Gastrocnemius medialis (tissue), 4 donors: ENCODE results near the gene IGF1R. TPM values are rescaled to one million over a fixed set of nuclear protein-coding genes. Genes with fewer than 3 reads are reported as not detected.

Source experiments
- ATAC-seq, 2 donors: fragments of 150-250 bp; one replicate each; pipeline ENCODE4 v1.9.1; 2016
- DNase-seq, 2 donors: peaks; one replicate each; pipeline ENCODE4 v3.0.0-alpha.2; 2019
- H3K27ac ChIP-seq, 4 donors: fragments of 200-600 bp; sonication (generic); 1 replicate in 1 of 4; 2 replicates in 3 of 4; pipeline ENCODE4 v1.5.1; 2016 to 2018; ENCODE audit warnings: mild to moderate bottlenecking in 2 of 4, moderate library complexity in 1 of 4
- H3K27me3 ChIP-seq, 3 donors: fragments of 200-600 bp; sonication (generic) in 2 of 3; 1 replicate in 1 of 3; 2 replicates in 2 of 3; pipeline versions ENCODE4 v1.5.1 to v1.6.0; 2016 to 2019; ENCODE audit warnings: mild to moderate bottlenecking in 1 of 3, moderate library complexity in 1 of 3
- H3K36me3 ChIP-seq, 2 donors: fragments of 200-600 bp; sonication (generic) in 1 of 2; one replicate each; pipeline ENCODE4 v1.5.1; 2017 to 2018
- H3K4me1 ChIP-seq, 2 donors: fragments of 200-600 bp; sonication (generic) in 1 of 2; one replicate each; pipeline ENCODE4 v1.5.1; 2016 to 2017; ENCODE audit warnings: mild to moderate bottlenecking in 2 of 2
- H3K4me3 ChIP-seq, 4 donors: fragments of 200-600 bp; sonication (generic) in 3 of 4; 1 replicate in 1 of 4; 2 replicates in 3 of 4; pipeline ENCODE4 v1.5.1; 2016 to 2019; ENCODE audit warnings: mild to moderate bottlenecking in 2 of 4
- H3K9me3 ChIP-seq, 3 donors: fragments of 200-600 bp; sonication (generic) in 2 of 3; 1 replicate in 1 of 3; 2 replicates in 2 of 3; pipeline ENCODE4 v1.5.1; 2016 to 2019
- POLR2A ChIP-seq, 2 donors: fragments of 450-650 bp; IDR thresholded peaks; one replicate each; pipeline ENCODE4 v1.6.1; 2017; ENCODE audit warnings: antibody characterized with exemption in 2 of 2, mild to moderate bottlenecking in 2 of 2, moderate library complexity in 2 of 2
- in situ Hi-C, 4 donors: fragments of 200-750 bp; cut with MboI; loops; one replicate each; pipeline versions ENCODE4 v1.15.0 to v1.8.0; 2017; ENCODE audit warnings: low sequenced_read_pairs in 4 of 4
- intact Hi-C: fragments of 100-400 bp; cut with DNase I; formaldehyde crosslinking; loops from one replicate; pipeline ENCODE4 v1.15.1; 2023; ENCODE audit warnings: low total_unique reads
- total RNA-seq, 4 donors: library from RNA; depleted of rRNA; stranded (reverse); fragments of >200 nt; gene quantifications; one replicate each; pipeline versions ENCODE4 v1.1.0 to v1.2.3, GENCODE V29; 2016
- TF ChIP-seq, protein P1 (sequence below), 5 experiments: fragments of 450-650 bp in 3 of 5; fragments of 200-600 bp in 2 of 5; sonication (generic) in 2 of 5; IDR thresholded peaks in 4 of 5; conservative IDR thresholded peaks in 1 of 5; 1 replicate in 4 of 5; 2 replicates in 1 of 5; pipeline ENCODE4 v1.5.1; 2016 to 2019; ENCODE audit warnings: antibody characterized with exemption in 5 of 5, mild to moderate bottlenecking in 3 of 5, moderate library complexity in 3 of 5

The IGF1R gene
- total RNA-seq, 4 donors from 2014 or later: 10.1 to 50.4 (median 12.3) TPM

DNA sequence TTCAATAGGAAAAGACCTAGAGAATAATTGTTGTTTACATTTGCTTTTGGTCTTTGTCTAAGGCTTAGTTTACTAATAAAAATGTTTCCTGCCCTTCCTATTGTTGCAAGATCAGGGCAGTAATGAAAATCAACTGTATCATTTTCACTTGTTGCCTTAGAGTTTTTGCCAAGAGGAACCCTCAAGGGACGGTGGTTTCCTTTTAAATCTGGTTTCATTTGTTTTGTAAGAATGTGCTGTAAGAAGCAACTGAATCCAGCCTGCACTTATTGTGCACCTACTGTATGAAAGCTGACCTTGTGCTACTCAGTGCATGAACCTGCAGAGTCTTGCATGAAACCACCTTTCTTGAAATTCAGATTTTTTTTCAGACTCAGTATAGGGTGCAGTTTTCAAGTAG is 5.3 kb downstream of the IGF1R start:
- ATAC-seq (no peak), DNase-seq (no peak)
- H3K4me1 ChIP-seq: peaks cover 20 to 39% of the 10 kb centered on the region in 2 donors
- H3K27me3 ChIP-seq: peaks cover 0 to 9% (median 0%) of the 10 kb centered on the region in 3 donors
- intact Hi-C loops: no loop called here
- peak overlapping the region in 1 of 4 donors; percentile 47 for H3K27ac ChIP-seq
- no peak overlapping the region for H3K4me3 ChIP-seq
- in situ Hi-C loops: loop anchor here in 2 of 4 donors (10.0 to 25.0 kb wide), 3 partner anchors 139 to 409 kb away; no protein-coding TSS in a partner anchor
- H3K36me3 ChIP-seq: no peaks in the 10 kb centered on the region
- H3K9me3 ChIP-seq: no peaks in the 10 kb centered on the region
- TF ChIP-seq POLR2A (IDR thresholded peaks at IDR 0.05): no peak
- TF ChIP-seq, protein P1, sequence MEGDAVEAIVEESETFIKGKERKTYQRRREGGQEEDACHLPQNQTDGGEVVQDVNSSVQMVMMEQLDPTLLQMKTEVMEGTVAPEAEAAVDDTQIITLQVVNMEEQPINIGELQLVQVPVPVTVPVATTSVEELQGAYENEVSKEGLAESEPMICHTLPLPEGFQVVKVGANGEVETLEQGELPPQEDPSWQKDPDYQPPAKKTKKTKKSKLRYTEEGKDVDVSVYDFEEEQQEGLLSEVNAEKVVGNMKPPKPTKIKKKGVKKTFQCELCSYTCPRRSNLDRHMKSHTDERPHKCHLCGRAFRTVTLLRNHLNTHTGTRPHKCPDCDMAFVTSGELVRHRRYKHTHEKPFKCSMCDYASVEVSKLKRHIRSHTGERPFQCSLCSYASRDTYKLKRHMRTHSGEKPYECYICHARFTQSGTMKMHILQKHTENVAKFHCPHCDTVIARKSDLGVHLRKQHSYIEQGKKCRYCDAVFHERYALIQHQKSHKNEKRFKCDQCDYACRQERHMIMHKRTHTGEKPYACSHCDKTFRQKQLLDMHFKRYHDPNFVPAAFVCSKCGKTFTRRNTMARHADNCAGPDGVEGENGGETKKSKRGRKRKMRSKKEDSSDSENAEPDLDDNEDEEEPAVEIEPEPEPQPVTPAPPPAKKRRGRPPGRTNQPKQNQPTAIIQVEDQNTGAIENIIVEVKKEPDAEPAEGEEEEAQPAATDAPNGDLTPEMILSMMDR (IDR thresholded peaks at IDR 0.05 in 4 of 5, conservative IDR thresholded peaks at IDR 0.05 in 1 of 5): no peak

DNA sequence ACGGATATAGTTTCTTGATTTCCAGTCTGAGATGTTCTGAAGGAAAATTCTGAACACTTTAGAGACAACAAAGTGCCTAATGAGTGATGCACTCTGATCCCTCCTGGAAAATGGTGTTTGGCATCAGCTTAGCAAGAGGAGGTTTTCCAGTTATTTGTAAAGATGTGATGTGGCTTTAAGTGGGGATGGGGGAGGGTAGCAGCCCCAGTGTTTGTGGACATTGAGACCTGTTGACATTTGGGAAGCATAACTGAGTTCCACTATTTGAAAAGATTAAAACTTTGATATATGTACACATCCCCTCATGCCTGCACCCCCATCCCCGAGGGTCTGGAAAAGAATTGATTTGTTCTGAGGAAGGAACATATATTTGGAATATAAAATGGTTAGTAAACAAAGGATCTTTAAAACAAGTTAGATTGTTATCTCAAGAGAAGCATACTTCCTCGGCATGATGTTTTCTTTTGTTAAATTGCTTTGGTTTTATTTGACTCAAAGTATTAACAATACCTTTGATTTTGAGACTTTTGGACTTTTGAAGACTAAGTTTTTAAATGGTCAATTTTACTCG is 6.5 kb downstream of the IGF1R start:
- in situ Hi-C loops: loop anchor here in 3 of 4 donors (5.0 to 25.0 kb wide), 4 partner anchors 138 to 407 kb away; no protein-coding TSS in a partner anchor
- peak overlapping the region in 2 of 4 donors; percentile 39 to 47 for H3K27ac ChIP-seq
- TF ChIP-seq, protein P1 (IDR thresholded peaks at IDR 0.05 in 4 of 5, conservative IDR thresholded peaks at IDR 0.05 in 1 of 5): no peak
- no peak for TF ChIP-seq POLR2A (IDR thresholded peaks at IDR 0.05)
- intact Hi-C loops: no loop called here
- no peaks in the 10 kb centered on the region for H3K9me3 ChIP-seq
- no peaks in the 10 kb centered on the region for H3K36me3 ChIP-seq
- DNase-seq (no peak), ATAC-seq (no peak)
- H3K27me3 ChIP-seq: peaks cover 0 to 9% (median 0%) of the 10 kb centered on the region in 3 donors
- H3K4me3 ChIP-seq: no peak overlapping the region
- peaks cover 26 to 50% of the 10 kb centered on the region in 2 donors for H3K4me1 ChIP-seq

DNA sequence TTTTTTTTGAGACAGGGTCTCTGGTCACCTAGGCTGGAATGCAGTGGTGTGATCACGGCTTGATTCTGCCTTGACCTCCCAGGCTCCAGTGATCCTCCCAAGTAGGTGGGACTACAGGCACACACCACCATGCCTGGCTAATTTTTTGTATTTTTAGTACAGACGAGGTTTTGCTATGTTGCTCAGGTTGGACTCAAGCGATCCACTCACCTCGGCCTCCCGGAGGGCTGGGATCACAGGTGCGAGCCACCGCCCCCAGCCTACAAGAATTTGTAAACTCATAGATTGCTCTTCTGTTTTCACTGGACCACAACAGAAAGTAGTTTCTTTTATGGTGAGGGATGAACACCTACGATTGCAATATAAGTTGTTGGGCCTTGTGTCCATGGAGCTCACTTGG is 7.4 kb downstream of the IGF1R start:
- H3K27me3 ChIP-seq: peaks cover 0 to 5% (median 0%) of the 10 kb centered on the region in 3 donors
- H3K27ac ChIP-seq: no peak overlapping the region
- in situ Hi-C loops (loop anchor here in 3 of 4 donors (5.0 to 25.0 kb wide), 4 partner anchors 138 to 407 kb away; no protein-coding TSS in a partner anchor), intact Hi-C loops (no loop called here)
- ATAC-seq: no peak
- peaks cover 35 to 59% of the 10 kb centered on the region in 2 donors for H3K4me1 ChIP-seq
- no peak for DNase-seq
- H3K4me3 ChIP-seq: no peak overlapping the region
- H3K9me3 ChIP-seq: no peaks in the 10 kb centered on the region
- TF ChIP-seq, protein P1 (IDR thresholded peaks at IDR 0.05 in 4 of 5, conservative IDR thresholded peaks at IDR 0.05 in 1 of 5): no peak
- no peak for TF ChIP-seq POLR2A (IDR thresholded peaks at IDR 0.05)
- no peaks in the 10 kb centered on the region for H3K36me3 ChIP-seq

DNA sequence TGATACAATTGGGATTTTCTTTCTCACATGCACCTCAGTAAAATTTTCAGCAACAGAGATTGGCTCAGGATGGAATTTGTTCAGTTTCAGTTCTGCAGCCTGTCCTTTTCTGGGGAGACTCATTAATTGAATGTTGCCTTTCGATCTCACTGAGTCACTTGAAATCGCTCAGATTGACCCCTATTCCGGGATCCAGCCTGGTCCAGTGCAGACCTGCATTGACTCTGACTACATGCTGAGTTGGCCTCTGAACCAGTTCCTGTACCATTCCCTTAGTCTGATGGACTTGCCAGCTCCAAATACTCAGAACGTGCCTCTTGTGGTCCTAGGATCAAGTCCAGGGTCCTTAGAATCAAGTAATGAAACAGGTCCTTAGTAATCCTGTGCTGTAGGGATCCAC is 9.4 kb downstream of the IGF1R start:
- intact Hi-C loops (no loop called here), in situ Hi-C loops (loop anchor here in 3 of 4 donors (5.0 to 25.0 kb wide), 4 partner anchors 140 to 405 kb away; no protein-coding TSS in a partner anchor)
- Histone ChIP-seq H3K4me3 (no peak overlapping the region), H3K36me3 (no peaks in the 10 kb centered on the region), H3K9me3 (no peaks in the 10 kb centered on the region), H3K4me1 (peaks cover 39 to 70% of the 10 kb centered on the region in 2 donors), H3K27ac (no peak overlapping the region), H3K27me3 (no peaks in the 10 kb centered on the region)
- TF ChIP-seq POLR2A (IDR thresholded peaks at IDR 0.05): no peak
- TF ChIP-seq, protein P1 (IDR thresholded peaks at IDR 0.05 in 4 of 5, conservative IDR thresholded peaks at IDR 0.05 in 1 of 5): no peak
- no peak for ATAC-seq
- DNase-seq: no peak
